GM12892 (cell line): ENCODE data around the gene PIK3AP1.
A peak's percentile ranks its signal among the peaks of the same experiment; 100 is the strongest.

Experiments
- DNase-seq: peaks from one replicate; pipeline ENCODE4 v3.0.0; 2011; ENCODE audit not compliant: insufficient read length
- FAIRE-seq: peaks from 2 replicates; lab custom pipeline; 2011; peaks lifted over from hg19 to GRCh38; lab: Jason Lieb, UNC
- POLR2A ChIP-seq: IDR thresholded peaks from 2 replicates; pipeline ENCODE4 v1.6.1; 2011; ENCODE audit warnings: low read depth, low read length, control low read depth
- POLR2AphosphoS5 ChIP-seq: IDR thresholded peaks from 2 replicates; pipeline ENCODE4 v1.6.1; 2011; ENCODE audit warnings: low read depth, low read length, control low read depth
- TAF1 ChIP-seq: IDR thresholded peaks from 2 replicates; pipeline ENCODE4 v1.6.1; 2011; ENCODE audit warnings: low read depth, mild to moderate bottlenecking, control low read depth, low read length, borderline replicate concordance

The PIK3AP1 gene

DNA sequence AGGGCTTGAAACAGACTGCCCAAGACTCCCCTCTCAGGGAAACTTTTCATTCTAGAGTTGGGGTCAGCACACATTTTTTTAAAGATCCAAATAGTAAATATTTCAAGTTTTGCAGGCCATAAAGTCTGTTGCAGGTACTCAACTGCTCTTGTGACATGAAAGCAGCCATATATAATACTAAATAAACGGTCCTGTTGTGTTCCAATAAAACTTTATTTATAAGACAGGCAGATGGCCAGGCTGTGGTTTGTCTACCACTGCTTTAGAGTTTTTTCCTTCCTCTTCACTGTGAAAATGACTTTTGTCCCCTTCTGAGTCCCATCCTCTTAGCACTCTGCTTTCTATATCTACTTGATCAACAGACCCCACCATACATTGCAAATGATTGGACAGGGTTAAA is 93.0 kb downstream of the PIK3AP1 start:
- no peak for DNase-seq
- peak; percentile 38 for FAIRE-seq
- no peak for TF ChIP-seq POLR2A
- no peak for TF ChIP-seq TAF1
- no peak for TF ChIP-seq POLR2AphosphoS5

DNA sequence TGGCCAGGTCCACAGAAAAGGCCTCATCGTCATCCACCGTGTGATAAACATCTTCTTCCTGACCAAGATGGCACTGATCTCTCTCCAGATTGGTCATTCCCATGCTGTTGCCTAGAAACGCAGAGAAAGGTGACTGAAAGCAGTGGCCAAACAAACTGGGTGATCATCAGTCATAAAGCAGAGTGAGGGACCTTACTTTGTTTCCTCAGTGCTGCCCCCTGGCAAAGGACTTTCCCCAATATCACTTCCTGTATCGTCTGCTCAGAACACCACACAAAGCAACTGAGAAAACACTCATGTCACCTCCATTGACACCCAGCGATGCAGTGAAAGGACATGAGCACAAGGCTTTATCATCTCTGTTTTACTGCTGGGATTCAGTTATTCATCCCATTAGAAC is 93.5 kb downstream of the PIK3AP1 start:
- no peak for DNase-seq
- TF ChIP-seq TAF1 (no peak), POLR2A (no peak), POLR2AphosphoS5 (no peak)
- FAIRE-seq, result no peak

DNA sequence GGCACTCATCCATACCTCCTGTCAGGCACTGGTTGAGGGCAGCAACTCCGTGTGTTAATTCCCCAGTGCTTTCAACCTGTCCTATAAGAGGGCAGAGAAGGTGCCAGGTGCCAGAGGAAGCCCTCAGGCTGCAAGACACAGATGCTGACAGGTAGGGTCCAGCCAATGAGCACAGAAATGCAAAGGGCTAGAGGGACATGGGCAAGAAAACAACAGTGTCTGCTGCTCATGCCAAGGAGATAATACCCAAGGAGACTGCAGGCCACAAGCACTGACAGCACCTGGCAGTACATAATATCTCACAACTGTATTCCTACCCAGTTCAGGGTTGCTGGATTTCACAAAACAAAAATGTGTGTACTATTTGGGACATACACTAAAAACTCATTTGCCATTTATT is 95.1 kb downstream of the PIK3AP1 start:
- FAIRE-seq (peak; percentile 24), DNase-seq (no peak)
- TF ChIP-seq POLR2A (no peak), POLR2AphosphoS5 (no peak), TAF1 (no peak)

DNA sequence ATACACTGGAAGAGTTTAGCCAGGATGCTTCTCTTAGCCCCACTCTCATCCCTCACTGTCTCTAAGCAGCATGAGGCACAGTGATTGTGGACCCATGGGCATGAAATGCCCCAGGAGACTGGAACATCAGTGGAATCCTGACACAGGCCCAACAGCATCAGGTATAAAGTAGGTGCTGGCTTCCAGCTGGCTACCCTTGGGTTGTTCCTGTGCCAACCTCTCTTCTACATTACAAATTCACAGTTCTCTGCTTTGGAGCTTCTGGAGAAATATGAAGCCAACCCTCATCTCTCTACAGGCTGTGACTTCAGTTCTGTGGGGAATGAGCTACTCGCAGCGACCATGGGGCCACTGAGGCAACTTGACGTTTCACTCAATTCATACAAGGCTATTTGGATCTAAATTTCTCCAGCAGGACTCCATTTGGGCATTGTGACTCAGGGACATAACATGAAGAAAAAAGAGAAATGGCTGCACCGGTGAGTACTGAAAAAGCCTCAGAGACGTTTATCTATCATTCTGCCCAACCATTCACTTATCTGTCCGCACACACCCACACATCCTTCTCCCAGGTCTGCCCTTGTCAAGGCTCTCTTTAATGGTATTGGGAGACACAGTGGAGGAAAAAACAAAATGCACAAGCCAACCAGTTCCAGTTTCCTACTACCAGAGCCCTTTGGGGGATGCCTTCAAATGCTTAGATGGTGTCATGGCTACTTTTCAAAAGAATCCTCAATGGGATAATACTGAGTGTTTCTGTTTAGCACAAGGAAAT is 98.1 kb downstream of the PIK3AP1 start:
- TF ChIP-seq POLR2A, result no peak
- no peak for TF ChIP-seq POLR2AphosphoS5
- TF ChIP-seq TAF1, result no peak
- no peak for DNase-seq
- FAIRE-seq, result no peak

DNA sequence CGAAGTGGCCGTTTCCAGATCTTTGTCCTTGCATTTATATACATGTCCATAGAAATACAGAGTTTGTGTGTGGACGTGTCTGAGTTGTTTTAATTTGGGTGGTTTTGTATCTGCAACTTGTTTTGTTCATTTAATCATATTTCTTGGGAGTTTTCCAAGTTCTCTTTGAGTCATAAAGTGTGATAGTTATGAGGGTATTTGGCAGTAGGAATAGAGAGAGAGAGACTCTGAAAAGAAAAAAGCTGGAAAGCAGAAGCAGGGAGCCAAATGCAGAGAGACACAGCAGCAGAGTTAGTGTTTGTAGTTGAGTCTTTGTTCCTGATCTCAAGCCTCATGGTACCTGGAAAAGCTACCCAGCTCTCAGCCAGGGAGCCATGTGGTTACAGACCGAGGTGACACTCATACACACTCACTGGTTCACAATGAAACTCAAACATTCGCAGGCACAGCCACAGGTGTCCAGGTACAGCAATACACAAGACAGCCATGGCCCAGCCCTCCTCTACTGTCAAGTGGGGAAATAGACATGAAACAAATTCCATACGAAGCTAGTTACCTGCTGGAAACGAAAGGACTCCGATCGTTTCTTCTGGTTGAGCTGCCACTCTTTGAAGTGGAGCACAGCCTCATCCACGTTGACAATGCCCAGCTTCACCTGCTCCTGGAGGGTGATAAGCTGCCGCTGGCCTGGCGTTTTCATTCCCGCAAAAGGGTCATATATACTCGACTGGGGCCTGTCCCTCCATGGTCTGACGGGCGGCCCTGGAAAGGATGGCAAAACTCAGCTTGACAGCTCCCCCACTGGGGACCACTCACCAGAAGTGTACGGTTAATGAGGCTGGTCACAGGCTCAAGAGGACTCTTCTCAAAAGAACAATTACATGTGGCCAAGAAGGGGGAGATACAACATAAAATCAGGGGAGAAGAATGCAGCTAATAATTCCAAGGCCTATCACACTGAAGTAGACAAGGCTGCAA is 100.2 kb downstream of the PIK3AP1 start:
- DNase-seq (no peak), FAIRE-seq (no peak)
- TF ChIP-seq POLR2A, result no peak
- no peak for TF ChIP-seq TAF1
- TF ChIP-seq POLR2AphosphoS5, result no peak

DNA sequence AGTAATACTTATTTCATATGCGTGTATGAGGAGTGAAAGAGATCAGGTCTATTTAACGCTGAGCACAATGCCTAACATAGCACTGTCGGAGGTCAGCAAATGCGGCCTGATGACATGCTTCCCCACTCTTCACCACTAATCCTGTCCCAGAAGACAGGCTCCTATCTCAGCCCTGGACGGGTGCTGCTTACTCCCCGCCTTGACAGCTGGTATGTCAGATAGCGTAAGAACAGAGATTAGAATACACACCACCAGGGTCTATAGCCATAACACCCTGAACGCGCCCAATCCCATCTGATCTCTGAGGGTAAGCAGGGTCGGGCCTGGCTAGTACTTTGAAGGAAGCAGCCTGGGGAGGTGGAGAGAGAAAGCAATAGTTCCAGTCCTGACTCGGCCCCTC is 101.2 kb downstream of the PIK3AP1 start:
- TF ChIP-seq POLR2A, result no peak
- no peak for TF ChIP-seq POLR2AphosphoS5
- TF ChIP-seq TAF1, result no peak
- no peak for FAIRE-seq
- DNase-seq, result no peak

DNA sequence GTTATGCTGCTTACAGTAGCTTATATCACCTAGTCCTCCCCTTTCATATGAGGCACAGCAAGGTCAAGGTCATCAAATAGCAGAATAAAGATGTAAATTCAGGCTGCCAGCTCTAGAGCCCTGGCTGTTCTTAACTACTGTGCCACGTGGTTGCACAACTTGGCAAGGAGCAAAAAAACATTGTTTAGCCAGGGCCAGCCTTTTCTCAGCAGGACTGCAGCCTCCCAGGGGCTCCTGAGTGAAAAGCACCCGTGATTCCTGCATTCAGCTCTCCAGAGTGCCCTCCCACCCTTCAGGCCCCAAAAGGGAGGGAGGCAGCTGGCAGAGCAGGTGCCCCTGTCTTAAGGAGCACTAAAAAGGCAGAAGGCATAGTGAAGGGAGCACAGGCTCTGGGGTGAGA is 101.7 kb downstream of the PIK3AP1 start:
- TF ChIP-seq TAF1 (no peak), POLR2A (no peak), POLR2AphosphoS5 (no peak)
- DNase-seq (no peak), FAIRE-seq (no peak)

DNA sequence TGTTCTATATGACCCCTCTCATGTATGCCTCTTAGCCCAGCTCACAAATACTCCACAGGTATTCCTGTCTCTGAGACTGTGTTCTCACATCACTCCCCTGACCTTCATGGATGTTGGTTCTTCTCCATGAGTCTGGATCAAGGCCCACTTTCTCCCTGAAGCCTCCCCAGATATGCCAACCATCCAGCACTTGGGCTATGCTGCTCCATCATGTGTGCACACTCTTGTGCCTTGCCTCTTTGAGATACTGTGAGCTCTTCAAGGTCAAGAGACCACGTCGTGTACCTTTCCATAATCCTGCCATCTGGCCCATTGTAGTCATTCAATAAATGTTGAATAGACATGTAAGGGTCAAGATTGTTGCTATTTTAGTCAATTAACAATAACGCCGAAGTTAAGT is 103.4 kb downstream of the PIK3AP1 start:
- FAIRE-seq (no peak), DNase-seq (no peak)
- TF ChIP-seq POLR2A, result no peak
- TF ChIP-seq POLR2AphosphoS5, result no peak
- TF ChIP-seq TAF1, result no peak

DNA sequence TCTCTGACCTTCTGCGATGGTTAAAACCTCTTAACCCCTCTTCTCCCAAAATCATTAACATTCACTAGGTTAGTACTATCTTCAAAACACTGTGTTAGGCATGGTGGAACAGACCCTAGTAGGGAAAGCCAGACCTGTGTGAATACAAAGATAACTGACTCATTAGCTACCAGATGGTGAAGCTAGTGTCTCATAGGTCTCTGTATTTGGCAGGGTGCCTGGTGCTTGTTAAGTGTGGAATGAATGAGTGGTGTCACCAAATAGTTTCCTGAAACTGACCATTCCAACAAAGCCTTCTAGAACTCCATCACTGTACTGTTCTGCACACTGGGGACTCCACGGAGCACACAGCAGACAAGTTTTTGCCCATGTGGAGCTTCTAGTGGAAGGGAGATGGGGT is 105.8 kb downstream of the PIK3AP1 start:
- DNase-seq (no peak), FAIRE-seq (no peak)
- TF ChIP-seq POLR2AphosphoS5 (no peak), TAF1 (no peak), POLR2A (no peak)

DNA sequence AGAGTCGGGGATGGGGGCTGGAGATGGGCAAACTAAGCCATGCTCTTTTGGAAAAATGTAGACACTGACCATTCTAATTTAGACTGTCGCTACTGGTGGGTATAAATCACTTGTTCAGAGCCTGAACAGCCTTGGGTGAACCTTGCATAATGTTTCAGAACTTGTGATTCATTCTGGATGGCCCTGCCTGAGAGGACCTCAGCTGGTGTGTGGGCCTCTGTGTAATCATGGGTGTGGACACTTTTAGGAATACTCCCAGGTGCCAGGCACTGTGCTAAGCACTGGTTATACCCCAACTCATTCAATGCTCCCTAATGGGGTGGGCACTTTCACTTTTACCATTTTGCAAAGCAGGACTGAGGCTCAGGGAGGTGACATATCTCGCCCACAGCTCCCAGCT is 106.7 kb downstream of the PIK3AP1 start:
- TF ChIP-seq POLR2AphosphoS5, result no peak
- TF ChIP-seq POLR2A, result 0 out of 2 replicates have a peak, but pooled peaks have one; percentile 22
- no peak for FAIRE-seq
- no peak for DNase-seq

DNA sequence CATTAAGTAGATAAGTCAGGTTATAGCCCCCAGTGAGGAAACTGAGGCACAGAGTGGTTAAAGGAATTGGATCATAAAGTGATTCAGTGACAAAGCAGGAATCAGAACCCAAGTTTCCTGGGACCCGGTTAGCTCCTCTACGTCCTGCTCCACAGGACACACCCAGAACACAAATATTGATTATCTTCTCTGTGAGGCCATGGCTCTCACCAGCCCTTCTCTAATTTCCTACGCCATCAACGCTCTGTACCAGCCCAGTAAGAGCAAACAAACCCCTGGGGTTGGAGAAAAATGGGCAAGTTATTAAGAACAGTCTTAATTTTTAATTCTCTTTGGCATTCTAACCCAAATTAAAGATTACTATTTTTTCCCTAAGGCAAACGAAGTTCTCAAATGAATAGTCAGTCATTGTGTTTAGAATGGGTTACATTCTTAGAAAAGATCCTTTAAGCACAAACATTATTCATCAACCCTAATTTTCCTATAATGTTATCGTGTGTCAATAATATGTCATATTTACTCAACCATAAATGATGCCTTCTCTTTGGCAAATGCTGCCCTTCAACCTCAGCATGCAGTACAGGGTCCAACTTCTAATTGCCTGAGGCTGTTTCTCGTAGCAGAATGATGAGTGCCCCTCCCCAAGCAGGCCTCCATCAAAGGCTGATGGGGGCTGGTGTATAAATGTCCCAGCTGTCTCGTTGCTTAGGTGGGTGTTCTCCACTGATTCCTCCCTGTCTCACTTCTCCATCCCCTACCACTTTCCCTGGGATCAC is 108.1 kb downstream of the PIK3AP1 start:
- TF ChIP-seq TAF1 (no peak), POLR2A (no peak), POLR2AphosphoS5 (no peak)
- FAIRE-seq, result no peak
- no peak for DNase-seq

DNA sequence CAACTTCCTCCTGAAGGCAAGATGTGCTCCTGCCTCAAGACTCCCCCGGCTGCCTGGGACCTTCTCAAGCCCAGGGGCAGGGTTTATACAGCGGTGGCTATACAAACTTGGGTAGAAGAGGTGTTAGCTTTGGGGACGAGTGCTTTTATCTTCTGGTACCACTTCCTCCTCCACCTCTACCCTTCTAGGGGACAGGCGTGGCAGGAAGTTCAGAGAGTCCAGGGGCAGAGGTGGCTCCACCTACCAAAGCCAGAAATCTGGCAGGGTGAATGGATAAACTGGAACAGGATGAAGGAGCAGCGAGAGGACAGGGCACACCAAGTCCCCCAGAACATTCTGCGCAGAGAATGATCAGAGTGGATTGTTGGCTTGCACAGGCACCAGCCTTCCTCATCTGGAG is 109.5 kb downstream of the PIK3AP1 start:
- FAIRE-seq (no peak), DNase-seq (no peak)
- TF ChIP-seq POLR2AphosphoS5 (no peak), POLR2A (no peak), TAF1 (no peak)
